Keratinocyte (primary cell): ENCODE results near the gene TRAPPC6A. TPM values are rescaled to one million over a fixed set of nuclear protein-coding genes. Genes with fewer than 3 reads are reported as not detected.

Experiments
- DNase-seq: peaks from one replicate; pipeline ENCODE4 v3.0.0-alpha.2; 2011; ENCODE audit warnings: low read depth, missing footprints, low spot score
- FAIRE-seq: peaks from 2 replicates; lab custom pipeline; 2011; peaks lifted over from hg19 to GRCh38; lab: Jason Lieb, UNC
- H2AFZ ChIP-seq: 2 replicates; pipeline ENCODE4 v1.6.0; 2012; ENCODE audit warnings: low read length, control low read depth, inconsistent platforms; ENCODE audit not compliant: control insufficient read depth
- H3K27ac ChIP-seq: 2 replicates; pipeline ENCODE4 v1.5.1; 2011; ENCODE audit warnings: low read length; ENCODE audit not compliant: control insufficient read depth, insufficient read depth
- H3K27me3 ChIP-seq: 3 replicates; pipeline ENCODE4 v1.6.0; 2011; ENCODE audit warnings: low read length; ENCODE audit not compliant: control insufficient read depth, insufficient read depth; ENCODE audit errors: extremely low read depth
- H3K36me3 ChIP-seq, 2 experiments: 2 replicates in 1 of 2; 3 replicates in 1 of 2; pipeline ENCODE4 v1.5.1; 2011; ENCODE audit warnings: low read length in 2 of 2, mild to moderate bottlenecking in 1 of 2; ENCODE audit not compliant: control insufficient read depth in 2 of 2, insufficient read depth in 2 of 2; ENCODE audit errors: extremely low read depth in 1 of 2
- H3K4me1 ChIP-seq: 3 replicates; pipeline ENCODE4 v1.5.1; 2011; ENCODE audit warnings: low read length; ENCODE audit not compliant: control insufficient read depth, insufficient read depth; ENCODE audit errors: extremely low read depth
- H3K4me2 ChIP-seq: 3 replicates; pipeline ENCODE4 v1.6.0; 2011; ENCODE audit warnings: low read depth, low read length; ENCODE audit not compliant: control insufficient read depth, insufficient read depth; ENCODE audit errors: extremely low read depth
- H3K4me3 ChIP-seq, 3 experiments: fragments of 200-600 bp in 1 of 3; sonication (generic) in 1 of 3; 2 replicates in 2 of 3; 3 replicates in 1 of 3; pipeline ENCODE4 v1.5.1; 2011 to 2016; ENCODE audit warnings: low read length in 3 of 3, mild to moderate bottlenecking in 3 of 3, control low read depth in 2 of 3, inconsistent platforms in 1 of 3, low read depth in 1 of 3, mixed read lengths in 1 of 3, mixed run types in 1 of 3, moderate library complexity in 1 of 3; ENCODE audit not compliant: control insufficient read depth in 2 of 3, insufficient read depth in 2 of 3; ENCODE audit errors: extremely low read depth in 1 of 3
- H3K79me2 ChIP-seq: 2 replicates; pipeline ENCODE4 v1.6.0; 2012; ENCODE audit warnings: low read length; ENCODE audit not compliant: control insufficient read depth, insufficient read depth
- H3K9ac ChIP-seq: 3 replicates; pipeline ENCODE4 v1.6.0; 2011; ENCODE audit warnings: low read length; ENCODE audit not compliant: control insufficient read depth, insufficient read depth; ENCODE audit errors: extremely low read depth
- H3K9me1 ChIP-seq: 3 replicates; pipeline ENCODE4 v1.6.0; 2011; ENCODE audit warnings: low read length; ENCODE audit not compliant: control insufficient read depth, insufficient read depth; ENCODE audit errors: extremely low read depth
- H3K9me3 ChIP-seq: 2 replicates; pipeline ENCODE4 v1.5.1; 2012; ENCODE audit warnings: low read depth, low read length; ENCODE audit not compliant: control insufficient read depth
- H4K20me1 ChIP-seq: 3 replicates; pipeline ENCODE4 v1.6.0; 2011; ENCODE audit warnings: low read length; ENCODE audit not compliant: control insufficient read depth, insufficient read depth; ENCODE audit errors: extremely low read depth
- CTCF ChIP-seq, 3 experiments: IDR thresholded peaks in 1 of 3; conservative IDR thresholded peaks in 1 of 3; optimal IDR thresholded peaks in 1 of 3; 2 replicates in 2 of 3; 3 replicates in 1 of 3; pipeline versions ENCODE3 to v1.5.1; 2011; ENCODE audit warnings: low read length in 3 of 3, mild to moderate bottlenecking in 3 of 3, moderate library complexity in 2 of 3, control low read depth in 1 of 3, inconsistent platforms in 1 of 3; ENCODE audit not compliant: insufficient read depth in 2 of 3; ENCODE audit errors: extremely low read depth in 1 of 3
- EZH2 ChIP-seq: IDR thresholded peaks from one replicate; pipeline ENCODE4 v1.6.1; 2012; ENCODE audit warnings: inconsistent platforms, mild to moderate bottlenecking, low read length, moderate library complexity
- dilution Hi-C: fragments of 300-500 bp; cut with MboI; formaldehyde crosslinking; loops from one replicate; pipeline ENCODE4 v1.7.0; 2020; ENCODE audit warnings: low sequenced_read_pairs; ENCODE audit not compliant: extremely low pct_ligation_motif_present
- polyA plus RNA-seq, 5 experiments: library from polyadenylated mRNA; depleted of rRNA in 3 of 5; stranded (reverse) in 3 of 5; stranded (forward) in 1 of 5; unstranded in 1 of 5; fragments of >200 nt; gene quantifications; 1 replicate in 1 of 5; 2 replicates in 3 of 5; 3 replicates in 1 of 5; pipeline versions ENCODE4 v1.2.1 to v1.2.3, GENCODE V29; 2011 to 2012; ENCODE audit warnings: missing spikeins in 2 of 5, low read depth in 1 of 5, low replicate concordance in 1 of 5

The TRAPPC6A gene
- polyA plus RNA-seq, 1 donor (not counting 4 experiments of a cell fraction or from before 2014, with no cell fraction given) = 4.7 TPM

- no peak for TF ChIP-seq EZH2
- no peak for TF ChIP-seq CTCF (optimal IDR thresholded peaks at IDR 0.05 in 1 of 3, IDR thresholded peaks at IDR 0.05 in 1 of 3, conservative IDR thresholded peaks at IDR 0.05 in 1 of 3; ENCODE audit: extremely low read depth in 1 of 3, insufficient read depth in 2 of 3, low read length in 3 of 3)
- dilution Hi-C loops = no loop called here
- Histone ChIP-seq H3K27me3 (no peaks in the 10 kb centered on the region), H2AFZ (no peak overlapping the region), H3K79me2 (no peaks in the 10 kb centered on the region), H3K9ac (no peak overlapping the region), H3K27ac (no peak overlapping the region), H3K4me2 (no peak overlapping the region), H4K20me1 (peaks cover 7% of the 10 kb centered on the region), H3K4me1 (peaks cover 12% of the 10 kb centered on the region), H3K9me1 (no peaks in the 10 kb centered on the region), H3K4me3 (no peak overlapping the region), H3K36me3 (peaks cover 5 to 6% of the 10 kb centered on the region in 2 experiments), H3K9me3 (no peaks in the 10 kb centered on the region)
- FAIRE-seq (no peak), DNase-seq (no peak)
Measured at GRCh38 chr19:45146741-45147205, 31.3 kb downstream of the TRAPPC6A start.

DNA sequence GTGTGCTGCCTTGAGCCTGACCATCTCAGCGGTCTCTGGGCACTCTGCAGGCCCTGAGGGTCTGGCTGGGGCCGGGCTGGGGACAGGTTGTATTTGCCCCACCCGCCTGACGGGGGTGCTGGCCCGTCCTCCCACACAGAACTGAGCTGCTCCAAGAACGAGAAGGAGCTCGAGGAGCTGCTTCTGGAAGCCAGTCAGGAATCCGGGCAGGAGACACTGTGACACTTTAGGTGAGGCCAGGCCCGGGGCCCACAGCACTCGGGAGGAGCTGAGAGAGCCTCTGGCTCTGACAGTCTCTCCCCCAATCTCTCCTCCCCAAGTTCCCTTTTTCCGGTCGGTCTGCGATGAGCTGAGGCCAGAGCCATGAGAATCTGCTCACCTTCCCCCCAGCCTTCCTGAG is 31.8 kb downstream of the TRAPPC6A start:
- no peaks in the 10 kb centered on the region for H3K9me1 ChIP-seq
- dilution Hi-C loops = no loop called here
- DNase-seq = no peak
- H3K9me3 ChIP-seq = no peaks in the 10 kb centered on the region
- no peak overlapping the region for H2AFZ ChIP-seq
- H3K27me3 ChIP-seq = no peaks in the 10 kb centered on the region
- H3K4me2 ChIP-seq = no peak overlapping the region
- no peak overlapping the region for H3K9ac ChIP-seq
- H3K4me1 ChIP-seq = peaks cover 7% of the 10 kb centered on the region
- no peak for TF ChIP-seq CTCF (optimal IDR thresholded peaks at IDR 0.05 in 1 of 3, IDR thresholded peaks at IDR 0.05 in 1 of 3, conservative IDR thresholded peaks at IDR 0.05 in 1 of 3; ENCODE audit: extremely low read depth in 1 of 3, insufficient read depth in 2 of 3, low read length in 3 of 3)
- TF ChIP-seq EZH2 = no peak
- H3K36me3 ChIP-seq = peaks cover 7 to 11% of the 10 kb centered on the region in 2 experiments
- H3K79me2 ChIP-seq = no peaks in the 10 kb centered on the region
- H4K20me1 ChIP-seq = peaks cover 4% of the 10 kb centered on the region
- no peak overlapping the region for H3K4me3 ChIP-seq
- no peak for FAIRE-seq
- H3K27ac ChIP-seq = no peak overlapping the region
